Caco-2 (cell line): ENCODE results near the gene PARVB. TPM values are rescaled to one million over a fixed set of nuclear protein-coding genes. Genes with fewer than 3 reads are reported as not detected.
A peak's percentile ranks its signal among the peaks of the same experiment; 100 is the strongest.

Source experiments
- BruUV-seq: library from RNA; stranded (reverse); fragments of 400-500 nt; replicated peaks from 2 replicates; lab custom pipeline; 2021; lab: Mats Ljungman, UMichigan
- CTCF ChIA-PET: fragments of 300-600 bp; sonication (Branson Sonifier 250); formaldehyde crosslinking; loops from one replicate; lab custom pipeline; 2022; ENCODE audit warnings: antibody characterized with exemption; lab: Charles Lee
- POLR2A ChIA-PET: fragments of 300-600 bp; sonication (Branson Sonifier 250); formaldehyde crosslinking; loops from one replicate; lab custom pipeline; 2022; ENCODE audit warnings: antibody characterized with exemption; lab: Charles Lee
- DNase-seq, 2 experiments: peaks; one replicate each; pipeline versions ENCODE4 v3.0.0 to v3.0.0-alpha.2; 2020 to 2022
- H3K27me3 ChIP-seq: replicated peaks from 2 replicates; pipeline ENCODE4 v1.6.0; 2011; ENCODE audit warnings: low read length; ENCODE audit not compliant: control insufficient read depth, insufficient read depth
- H3K36me3 ChIP-seq: 2 replicates; pipeline ENCODE4 v1.5.1; 2011; ENCODE audit warnings: low read length; ENCODE audit not compliant: control insufficient read depth, insufficient read depth
- H3K4me1 ChIP-seq: fragments of 250-450 bp; sonication (Bioruptor Pico); 2 replicates; pipeline ENCODE4 v1.5.1; 2020; ENCODE audit warnings: mild to moderate bottlenecking
- H3K4me3 ChIP-seq: 2 replicates; pipeline ENCODE4 v1.5.1; 2011; ENCODE audit warnings: low read depth, mild to moderate bottlenecking, control low read depth, low read length
- H3K9me3 ChIP-seq: fragments of 250-450 bp; sonication (Bioruptor Pico); 2 replicates; pipeline ENCODE4 v1.5.1; 2020; ENCODE audit warnings: mild to moderate bottlenecking, moderate library complexity
- H3K27ac Mint-ChIP-seq: one replicate; pipeline ENCODE4 v1.8.0; 2022; ENCODE audit warnings: mixed read lengths; ENCODE audit not compliant: unreplicated experiment
- H3K27me3 Mint-ChIP-seq: one replicate; pipeline ENCODE4 v1.8.0; 2022; ENCODE audit warnings: mixed read lengths; ENCODE audit not compliant: insufficient read depth, unreplicated experiment
- H3K36me3 Mint-ChIP-seq: one replicate; pipeline ENCODE4 v1.8.0; 2022; ENCODE audit warnings: mild to moderate bottlenecking, mixed read lengths; ENCODE audit not compliant: insufficient read depth, unreplicated experiment
- H3K4me1 Mint-ChIP-seq: one replicate; pipeline ENCODE4 v1.8.0; 2022; ENCODE audit warnings: low read depth, mixed read lengths; ENCODE audit not compliant: unreplicated experiment
- H3K4me3 Mint-ChIP-seq: one replicate; pipeline ENCODE4 v1.8.0; 2022; ENCODE audit warnings: mild to moderate bottlenecking, moderate library complexity, mixed read lengths; ENCODE audit not compliant: unreplicated experiment
- H3K9me3 Mint-ChIP-seq: one replicate; pipeline ENCODE4 v1.8.0; 2022; ENCODE audit warnings: mixed read lengths; ENCODE audit not compliant: unreplicated experiment
- intact Hi-C: fragments of 100-400 bp; cut with micrococcal nuclease; formaldehyde crosslinking; loops from one replicate; pipeline ENCODE4 v1.10.0; 2022; ENCODE audit not compliant: unreplicated experiment
- total RNA-seq: library from RNA; stranded (reverse); gene quantifications from 2 replicates; pipeline ENCODE4 v1.2.3, GENCODE V29; 2022
- TF ChIP-seq, protein P1 (sequence below), 2 experiments: fragments of 200-600 bp in 1 of 2; IDR thresholded peaks; 1 replicate in 1 of 2; 2 replicates in 1 of 2; pipeline versions ENCODE4 v1.5.1 to v1.8.0; 2011 to 2022; ENCODE audit warnings: antibody characterized with exemption in 1 of 2, control low read depth in 1 of 2, inconsistent platforms in 1 of 2, low read depth in 1 of 2, low read length in 1 of 2, mild to moderate bottlenecking in 1 of 2, moderate library complexity in 1 of 2; ENCODE audit not compliant: insufficient read depth in 1 of 2, severe bottlenecking in 1 of 2, unreplicated experiment in 1 of 2

The PARVB gene
- total RNA-seq, 1 experiment from 2014 or later: 28.8 TPM

DNA sequence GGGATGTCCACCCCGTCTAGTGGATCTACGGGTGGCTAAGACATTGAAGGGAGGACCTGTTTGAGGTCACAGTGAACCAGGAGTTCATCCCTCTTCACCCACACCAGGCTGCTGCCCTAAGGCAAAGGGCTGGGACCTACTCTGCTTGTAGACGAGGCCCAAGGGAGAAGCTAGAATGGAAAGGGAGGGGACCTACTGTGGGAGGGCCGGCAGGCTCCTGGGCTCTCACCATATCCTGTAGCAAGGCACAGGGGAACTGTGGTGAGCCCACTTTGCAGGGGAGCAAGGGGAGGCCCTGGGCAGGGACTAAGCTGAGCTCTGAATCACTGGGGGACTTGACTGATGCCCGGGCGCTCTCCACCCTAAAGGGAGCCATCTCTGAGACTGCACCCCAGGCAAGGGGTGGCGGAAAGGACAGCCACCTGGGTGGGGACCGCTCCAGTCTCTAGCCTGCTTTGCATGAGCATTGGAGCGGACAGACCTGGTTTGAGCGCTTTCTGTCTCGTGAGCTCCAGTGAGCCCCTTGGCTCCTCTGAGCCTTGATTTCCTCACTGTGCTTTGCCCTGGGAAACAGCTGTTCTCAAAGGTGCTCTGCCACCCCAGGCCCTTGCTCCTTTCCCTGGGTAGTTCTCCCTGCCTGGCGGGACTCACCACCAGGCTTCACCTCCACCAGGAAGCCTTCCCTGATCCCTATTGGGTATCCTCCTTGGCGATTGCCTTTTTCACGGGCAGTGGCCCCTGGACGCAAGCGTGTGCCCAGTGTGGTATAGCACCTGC, 180.8 kb downstream of the PARVB start:
- intact Hi-C loops: no loop called here
- no peak overlapping the region for H3K27ac Mint-ChIP-seq
- peak in 1 of 2 experiments; percentile 26 for DNase-seq

DNA sequence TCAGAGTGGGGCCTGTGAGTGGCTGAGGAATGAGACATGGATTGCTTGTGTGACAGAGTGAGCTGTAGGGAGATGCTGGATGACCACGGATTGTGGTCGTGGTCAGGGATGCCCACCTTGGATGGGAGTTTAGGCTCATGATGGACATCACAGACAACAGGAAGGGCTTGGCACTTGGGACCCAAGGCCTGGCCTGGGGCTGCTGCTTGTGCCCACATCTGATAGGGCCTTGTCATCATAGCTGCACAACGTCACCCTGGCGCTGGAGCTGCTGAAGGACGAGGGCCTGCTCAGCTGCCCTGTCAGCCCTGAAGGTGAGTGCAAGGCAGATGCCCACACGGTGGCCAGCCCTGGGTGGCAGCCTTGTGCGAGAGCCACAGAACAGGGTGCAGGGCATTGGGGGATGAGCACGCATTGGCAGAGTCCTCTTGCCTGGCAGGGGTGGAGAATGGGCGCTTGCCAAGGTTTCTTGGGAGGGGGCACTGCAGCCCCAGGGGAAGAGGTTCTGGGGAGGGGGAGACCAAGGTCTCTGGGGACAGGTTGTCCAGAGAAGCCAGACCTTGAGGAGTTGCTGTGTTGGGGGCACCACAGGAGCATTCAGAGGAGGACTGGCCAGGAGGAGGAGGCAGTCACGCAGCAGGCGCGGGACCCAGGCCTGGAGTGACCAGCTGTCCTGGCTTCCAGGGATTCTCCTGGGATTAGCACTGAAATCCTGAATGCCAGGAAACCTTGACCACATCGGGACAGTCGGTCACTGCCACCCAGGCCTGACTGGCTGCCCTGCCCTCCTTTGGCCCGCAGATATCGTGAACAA, 181.6 kb downstream of the PARVB start:
- peaks cover 19% of the 10 kb centered on the region for H3K27me3 Mint-ChIP-seq
- BruUV-seq: no TSS peak
- TF ChIP-seq, protein P1, sequence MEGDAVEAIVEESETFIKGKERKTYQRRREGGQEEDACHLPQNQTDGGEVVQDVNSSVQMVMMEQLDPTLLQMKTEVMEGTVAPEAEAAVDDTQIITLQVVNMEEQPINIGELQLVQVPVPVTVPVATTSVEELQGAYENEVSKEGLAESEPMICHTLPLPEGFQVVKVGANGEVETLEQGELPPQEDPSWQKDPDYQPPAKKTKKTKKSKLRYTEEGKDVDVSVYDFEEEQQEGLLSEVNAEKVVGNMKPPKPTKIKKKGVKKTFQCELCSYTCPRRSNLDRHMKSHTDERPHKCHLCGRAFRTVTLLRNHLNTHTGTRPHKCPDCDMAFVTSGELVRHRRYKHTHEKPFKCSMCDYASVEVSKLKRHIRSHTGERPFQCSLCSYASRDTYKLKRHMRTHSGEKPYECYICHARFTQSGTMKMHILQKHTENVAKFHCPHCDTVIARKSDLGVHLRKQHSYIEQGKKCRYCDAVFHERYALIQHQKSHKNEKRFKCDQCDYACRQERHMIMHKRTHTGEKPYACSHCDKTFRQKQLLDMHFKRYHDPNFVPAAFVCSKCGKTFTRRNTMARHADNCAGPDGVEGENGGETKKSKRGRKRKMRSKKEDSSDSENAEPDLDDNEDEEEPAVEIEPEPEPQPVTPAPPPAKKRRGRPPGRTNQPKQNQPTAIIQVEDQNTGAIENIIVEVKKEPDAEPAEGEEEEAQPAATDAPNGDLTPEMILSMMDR (IDR thresholded peaks at IDR 0.05; ENCODE audit: insufficient read depth in 1 of 2, low read depth in 1 of 2, low read length in 1 of 2, severe bottlenecking in 1 of 2, unreplicated experiment in 1 of 2): no peak
- Histone ChIP-seq H3K9me3 (no peaks in the 10 kb centered on the region), H3K4me3 (no peak overlapping the region), H3K36me3 (no peaks in the 10 kb centered on the region), H3K4me1 (no peaks in the 10 kb centered on the region), H3K27me3 (no peaks in the 10 kb centered on the region; the same call in 1 of the 2 replicates)
- POLR2A ChIA-PET: no interaction called here
- intact Hi-C loops: no loop called here
- no peaks in the 10 kb centered on the region for H3K36me3 Mint-ChIP-seq
- H3K4me1 Mint-ChIP-seq: no peaks in the 10 kb centered on the region
- DNase-seq: peak in 1 of 2 experiments; percentile 19
- H3K4me3 Mint-ChIP-seq: no peak overlapping the region
- peaks cover 14% of the 10 kb centered on the region for H3K9me3 Mint-ChIP-seq
- CTCF ChIA-PET: no interaction called here
- H3K27ac Mint-ChIP-seq: no peak overlapping the region

More for the DNA sequence above, 180.8 kb downstream of the PARVB start:
- H3K4me3 ChIP-seq: no peak overlapping the region
- POLR2A ChIA-PET: no interaction called here
- H3K36me3 Mint-ChIP-seq: no peaks in the 10 kb centered on the region
- TF ChIP-seq, protein P1 (IDR thresholded peaks at IDR 0.05; ENCODE audit: insufficient read depth in 1 of 2, low read depth in 1 of 2, low read length in 1 of 2, severe bottlenecking in 1 of 2, unreplicated experiment in 1 of 2): no peak
- no TSS peak for BruUV-seq
- H3K4me1 ChIP-seq: no peaks in the 10 kb centered on the region
- H3K4me3 Mint-ChIP-seq: no peak overlapping the region
- H3K9me3 Mint-ChIP-seq: peaks cover 12% of the 10 kb centered on the region
- no peaks in the 10 kb centered on the region for H3K9me3 ChIP-seq
- no peaks in the 10 kb centered on the region; the same call in 1 of the 2 replicates for H3K27me3 ChIP-seq
- CTCF ChIA-PET: no interaction called here
- H3K27me3 Mint-ChIP-seq: peaks cover 16% of the 10 kb centered on the region
- H3K4me1 Mint-ChIP-seq: no peaks in the 10 kb centered on the region
- H3K36me3 ChIP-seq: no peaks in the 10 kb centered on the region

DNA sequence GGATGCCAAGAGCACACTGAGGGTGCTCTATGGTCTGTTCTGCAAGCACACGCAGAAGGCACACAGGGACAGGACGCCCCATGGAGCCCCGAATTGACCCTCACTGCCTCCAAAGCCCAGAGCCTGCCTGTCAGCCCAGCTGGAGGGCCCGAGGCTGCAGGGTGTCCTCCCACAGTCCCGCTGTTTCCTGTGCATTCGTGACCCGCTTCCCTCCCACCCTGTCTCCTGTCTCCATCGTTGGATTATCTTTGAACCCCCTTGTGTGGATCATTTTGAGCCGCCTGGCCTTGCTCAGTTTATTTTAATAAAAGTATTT, 182.2 kb downstream of the PARVB start:
- intact Hi-C loops: no loop called here
- peaks cover 14% of the 10 kb centered on the region for H3K9me3 Mint-ChIP-seq
- TF ChIP-seq, protein P1 (IDR thresholded peaks at IDR 0.05; ENCODE audit: insufficient read depth in 1 of 2, low read depth in 1 of 2, low read length in 1 of 2, severe bottlenecking in 1 of 2, unreplicated experiment in 1 of 2): no peak
- CTCF ChIA-PET: no interaction called here
- H3K27me3 ChIP-seq: no peaks in the 10 kb centered on the region; the same call in 1 of the 2 replicates
- H3K4me1 ChIP-seq: no peaks in the 10 kb centered on the region
- no TSS peak for BruUV-seq
- peaks cover 23% of the 10 kb centered on the region for H3K27me3 Mint-ChIP-seq
- H3K4me3 ChIP-seq: no peak overlapping the region
- no peak overlapping the region for H3K4me3 Mint-ChIP-seq
- no peaks in the 10 kb centered on the region for H3K36me3 Mint-ChIP-seq
- POLR2A ChIA-PET: no interaction called here
- no peak overlapping the region for H3K27ac Mint-ChIP-seq
- no peaks in the 10 kb centered on the region for H3K4me1 Mint-ChIP-seq
- DNase-seq: no peak
- H3K36me3 ChIP-seq: no peaks in the 10 kb centered on the region
- H3K9me3 ChIP-seq: no peaks in the 10 kb centered on the region
